NCI-H524 (cell line): ENCODE data around the gene ASPG.

Experiments
- DNase-seq, 2 experiments: peaks; one replicate each; lab custom pipeline; 2025; lab: John Stamatoyannopoulos, UW

ASPG gene

GRCh38 chr14:104135904-104136471 is 50.5 kb downstream of the ASPG start:
- peak in 1 of 2 experiments; percentile 72 for DNase-seq

GRCh38 chr14:104136472-104137296 is 51.2 kb downstream of the ASPG start:
- DNase-seq = peak; percentile 41 to 69

GRCh38 chr14:104137297-104138097 is 52.0 kb downstream of the ASPG start:
- DNase-seq = peak; percentile 82 to 92

GRCh38 chr14:104138098-104138717 is 52.7 kb downstream of the ASPG start, which contains the start of gene KIF26A:
TSS of gene KIF26A (plus strand) at chr14:104138587. CDS start at chr14:104138723, 136 bp downstream.
- DNase-seq = peak; percentile 85 to 87

GRCh38 chr14:104138718-104139459 is 53.4 kb downstream of the ASPG start:
- peak in 1 of 2 experiments; percentile 48 for DNase-seq

DNA sequence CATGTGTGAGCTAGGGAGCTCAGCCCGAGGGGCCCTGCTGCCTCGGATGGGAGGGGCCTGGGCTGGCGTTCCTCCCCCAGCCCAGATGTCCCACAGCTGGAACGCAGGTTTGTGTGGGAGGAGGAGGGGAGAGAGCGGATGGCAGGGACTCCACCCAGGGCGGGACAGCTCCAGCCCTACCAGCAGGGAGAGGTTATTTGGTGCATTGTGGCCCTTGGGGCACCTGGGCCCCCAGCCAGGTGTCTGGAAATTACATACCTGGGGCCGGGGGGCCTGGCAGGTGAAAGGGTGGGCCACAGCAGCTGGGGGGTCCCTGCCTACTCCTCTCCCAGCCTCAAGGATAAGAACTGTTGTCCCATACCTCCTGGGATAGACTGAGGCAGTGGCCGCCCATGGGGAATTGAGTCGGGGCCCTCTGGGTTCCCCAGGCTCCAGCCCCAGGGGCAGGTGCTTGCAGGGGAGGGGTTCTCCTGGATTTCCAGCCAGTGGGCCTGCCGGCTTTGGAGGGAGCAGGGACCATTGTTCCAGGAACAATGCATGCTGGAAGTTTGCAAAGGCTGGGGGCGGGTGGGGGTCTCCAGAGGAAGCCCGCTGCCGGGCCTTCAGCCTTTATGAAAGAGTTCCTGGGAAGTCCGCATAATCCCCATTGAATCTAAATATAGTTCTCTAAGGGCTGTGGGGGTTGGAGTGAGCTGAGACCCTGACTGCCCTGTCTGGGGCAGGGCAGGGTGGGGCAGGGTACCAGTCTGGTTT is 54.1 kb downstream of the ASPG start:
- no peak for DNase-seq

DNA sequence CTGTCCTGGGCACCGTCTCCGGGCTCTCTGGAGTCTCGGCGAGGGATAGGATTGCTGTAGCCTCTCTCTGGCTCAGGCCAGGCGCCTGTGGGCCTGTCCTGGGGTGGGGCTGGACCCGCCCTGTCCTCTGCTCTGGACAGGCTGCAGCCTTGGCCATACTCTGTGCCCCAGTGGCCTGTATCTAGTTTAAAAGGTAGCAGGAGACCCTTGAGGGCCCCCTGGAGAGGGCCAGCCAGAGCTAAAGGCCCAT is 54.6 kb downstream of the ASPG start:
- DNase-seq = no peak

- DNase-seq = no peak
These were observed 55.2 kb downstream of the ASPG start for GRCh38 chr14:104140463-104141331.

- DNase-seq = no peak
These were observed 56.2 kb downstream of the ASPG start for GRCh38 chr14:104141621-104142091.

GRCh38 chr14:104142136-104142945 is 56.8 kb downstream of the ASPG start:
- DNase-seq = no peak

DNA sequence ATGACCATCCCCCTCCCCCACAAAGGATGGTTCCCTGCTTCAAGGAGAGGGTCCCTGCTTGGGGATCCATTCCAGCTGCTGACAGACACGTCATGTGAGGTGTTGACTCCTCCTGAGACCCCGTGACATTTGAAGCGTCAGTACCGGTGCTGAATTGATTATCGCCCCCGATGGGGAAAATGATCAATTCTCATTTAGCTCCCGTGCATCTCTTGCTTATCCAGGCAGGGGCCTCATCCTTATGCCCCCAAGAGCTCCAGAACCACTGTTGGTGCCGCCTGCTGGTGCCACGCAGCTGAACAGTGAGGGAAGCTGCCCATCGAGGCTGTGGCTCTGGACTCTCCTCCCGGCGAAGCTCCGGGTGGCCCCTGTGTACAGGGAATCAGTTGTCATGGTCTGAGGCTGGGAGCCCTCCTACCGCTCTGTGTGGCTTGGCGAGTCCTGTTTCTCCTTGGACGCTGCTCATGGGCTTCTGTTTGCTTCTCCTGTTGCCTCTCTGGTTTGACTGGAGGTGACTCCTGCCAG is 57.5 kb downstream of the ASPG start:
- DNase-seq = no peak

DNA sequence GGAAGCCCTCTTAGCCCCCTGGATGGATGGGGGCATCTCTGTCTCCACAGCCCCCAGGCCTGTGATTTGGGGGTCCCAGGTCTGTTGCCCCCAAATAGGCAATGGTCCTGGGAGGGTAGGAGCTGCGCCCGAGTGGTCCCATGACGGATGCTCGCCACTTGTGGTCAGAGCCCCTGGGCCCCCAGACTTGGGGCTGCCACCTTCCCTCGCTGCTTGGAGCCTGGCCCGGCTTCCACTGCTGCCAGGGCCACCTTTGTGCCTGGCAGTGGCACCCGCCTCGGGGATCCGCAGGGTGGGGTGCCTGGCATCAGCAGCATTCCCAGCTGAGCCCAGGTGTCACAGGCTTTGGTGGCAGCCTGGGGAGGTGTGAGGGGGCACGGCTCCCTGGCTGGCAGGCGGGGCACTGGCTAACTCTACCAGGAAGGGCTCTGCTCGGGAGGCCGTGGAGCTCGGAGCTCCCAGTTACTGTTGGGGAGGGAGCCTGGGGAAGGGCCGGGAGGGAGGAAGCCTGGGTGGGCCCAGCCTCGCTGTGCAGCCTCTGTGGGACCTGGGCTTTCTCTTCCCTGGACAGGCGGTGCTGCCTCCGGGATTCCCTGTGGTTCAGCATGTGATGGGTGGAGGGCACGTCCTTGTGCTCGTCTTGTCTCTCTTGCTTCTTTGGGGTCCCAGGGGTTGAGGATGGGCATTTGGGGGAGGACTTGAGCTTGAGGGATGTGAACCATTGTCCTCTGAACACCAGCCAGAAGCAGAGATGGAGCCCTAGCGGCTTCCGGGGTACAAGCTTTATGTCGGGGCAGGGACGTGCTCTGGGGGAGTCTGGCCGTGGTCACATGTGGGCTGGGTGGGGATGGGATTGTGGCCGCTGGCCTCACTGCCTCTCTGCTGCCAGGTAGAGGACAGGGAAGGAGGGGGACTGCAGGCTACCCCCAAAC is 58.3 kb downstream of the ASPG start:
- no peak for DNase-seq

DNA sequence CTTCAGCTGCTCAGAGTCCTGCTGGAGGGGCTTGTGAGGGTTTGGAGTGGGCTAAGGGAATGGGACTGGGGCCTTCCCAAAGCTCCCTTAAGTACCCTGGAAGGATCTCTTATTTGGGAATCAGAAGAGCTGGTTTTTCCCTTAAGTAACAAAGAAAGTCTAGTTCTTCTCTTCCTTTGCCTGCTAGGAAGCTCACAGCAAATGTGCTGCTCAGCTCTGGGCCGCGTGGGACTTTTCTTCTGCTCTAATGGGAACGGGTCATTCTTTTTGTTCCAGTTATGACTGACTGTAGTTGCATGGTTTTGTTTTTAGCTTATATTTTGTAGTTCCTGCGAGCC is 58.9 kb downstream of the ASPG start:
- no peak for DNase-seq

DNA sequence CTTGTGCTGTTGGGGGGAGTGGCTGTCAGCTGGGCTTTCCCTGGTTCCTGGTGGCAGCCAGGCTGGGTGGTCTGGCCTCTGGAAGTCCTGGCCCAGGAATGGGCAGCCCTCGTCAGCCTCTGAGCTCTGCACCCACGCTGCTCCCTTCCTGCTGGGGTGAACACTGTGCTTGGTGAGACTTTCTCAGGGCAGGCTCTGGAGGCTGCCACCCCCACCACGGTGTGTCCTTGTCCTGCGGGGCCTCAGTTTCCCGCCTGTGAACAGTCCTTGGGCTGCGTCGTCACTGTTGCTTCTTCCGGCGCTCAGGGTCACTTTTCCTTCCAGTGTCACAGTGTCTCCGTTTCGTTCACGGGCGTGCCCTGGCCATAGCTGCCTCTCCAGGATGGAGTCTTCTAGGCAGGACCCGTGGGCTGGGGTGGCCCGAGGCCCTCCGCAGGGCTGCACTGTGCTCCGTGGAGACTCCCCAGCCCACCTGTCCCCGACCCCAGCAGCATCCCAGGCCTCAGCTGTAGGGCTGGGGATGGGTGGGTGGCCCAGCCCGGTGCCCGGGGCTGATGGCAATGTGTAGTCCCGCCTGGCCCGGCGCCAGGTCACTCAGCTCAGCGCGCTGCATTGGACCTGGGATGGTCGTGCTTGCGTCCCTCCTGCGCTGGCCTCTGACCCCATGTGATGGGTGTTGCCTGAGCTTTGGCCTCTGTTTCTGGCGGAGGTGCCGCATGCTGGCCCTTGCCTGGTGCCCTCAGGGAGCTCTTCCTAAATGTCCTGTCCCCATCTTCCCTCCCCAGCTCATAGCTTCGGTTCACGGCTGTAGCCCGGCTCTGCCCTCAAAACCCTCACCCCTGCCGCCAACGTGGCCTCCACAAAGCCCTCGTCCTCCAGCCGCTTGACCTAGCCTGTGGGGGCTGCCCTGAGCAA is 59.7 kb downstream of the ASPG start:
- DNase-seq = no peak

- DNase-seq = no peak
These were observed 60.5 kb downstream of the ASPG start for GRCh38 chr14:104145826-104146601.
